ENCODE measurements around the gene PCBD2.
"Not testable (repeated sequence)": the region's sequence is repeated elsewhere in the genome, so short reads cannot be mapped to it uniquely, and the experiment has no call there.

The PCBD2 gene

GRCh38 chr5:134975843-134976242, 70.9 kb downstream of the PCBD2 start:
- DNase-seq (ENCODE audit: low read depth), result no peak
- TF ChIP-seq CTCF (IDR thresholded peaks at IDR 0.05; ENCODE audit: low read depth, low read length, missing control alignments), result no peak
- H3K4me3 ChIP-seq (ENCODE audit: low read depth, low read length), result no peak overlapping the region

GRCh38 chr5:134976841-134977240, 71.9 kb downstream of the PCBD2 start:
- no peak for TF ChIP-seq CTCF (IDR thresholded peaks at IDR 0.05; ENCODE audit: low read depth, low read length, missing control alignments)
- DNase-seq (ENCODE audit: low read depth), result no peak

GRCh38 chr5:134979416-134979815, 74.5 kb downstream of the PCBD2 start:
- no peak for TF ChIP-seq CTCF (IDR thresholded peaks at IDR 0.05; ENCODE audit: low read depth, low read length, missing control alignments)
- DNase-seq (ENCODE audit: low read depth), result no peak
- no peak overlapping the region for H3K4me3 ChIP-seq (ENCODE audit: low read depth, low read length)

More at GRCh38 chr5:134976841-134977240, 71.9 kb downstream of the PCBD2 start:
- H3K4me3 ChIP-seq (ENCODE audit: low read depth, low read length), result no peak overlapping the region

- no peak for TF ChIP-seq CTCF (IDR thresholded peaks at IDR 0.05; ENCODE audit: low read depth, low read length, missing control alignments)
- no peak for DNase-seq (ENCODE audit: low read depth)
- H3K4me3 ChIP-seq (ENCODE audit: low read depth, low read length), result no peak overlapping the region
Measured at GRCh38 chr5:134982230-134982629, 77.3 kb downstream of the PCBD2 start.

- no peak for TF ChIP-seq CTCF (IDR thresholded peaks at IDR 0.05; ENCODE audit: low read depth, low read length, missing control alignments)
- no peak for DNase-seq (ENCODE audit: low read depth)
- no peak overlapping the region for H3K4me3 ChIP-seq (ENCODE audit: low read depth, low read length)
Measured at GRCh38 chr5:134989266-134989830, 84.4 kb downstream of the PCBD2 start.

GRCh38 chr5:134990183-134990582, 85.3 kb downstream of the PCBD2 start:
- H3K4me3 ChIP-seq (ENCODE audit: low read depth, low read length); DNase-seq (ENCODE audit: low read depth): not testable (repeated sequence)

- DNase-seq (ENCODE audit: low read depth), result no peak
- TF ChIP-seq CTCF (IDR thresholded peaks at IDR 0.05; ENCODE audit: low read depth, low read length, missing control alignments), result no peak
Measured at GRCh38 chr5:134992148-134992547, 87.2 kb downstream of the PCBD2 start.

More at GRCh38 chr5:134992148-134992547, 87.2 kb downstream of the PCBD2 start:
- no peak overlapping the region for H3K4me3 ChIP-seq (ENCODE audit: low read depth, low read length)
